ENCODE results near the gene PARVB. TPM values are rescaled to one million over a fixed set of nuclear protein-coding genes. Genes with fewer than 3 reads are reported as not detected.

Gene PARVB
- total RNA-seq, 1 donor from 2014 or later, result 94.6 TPM

DNA sequence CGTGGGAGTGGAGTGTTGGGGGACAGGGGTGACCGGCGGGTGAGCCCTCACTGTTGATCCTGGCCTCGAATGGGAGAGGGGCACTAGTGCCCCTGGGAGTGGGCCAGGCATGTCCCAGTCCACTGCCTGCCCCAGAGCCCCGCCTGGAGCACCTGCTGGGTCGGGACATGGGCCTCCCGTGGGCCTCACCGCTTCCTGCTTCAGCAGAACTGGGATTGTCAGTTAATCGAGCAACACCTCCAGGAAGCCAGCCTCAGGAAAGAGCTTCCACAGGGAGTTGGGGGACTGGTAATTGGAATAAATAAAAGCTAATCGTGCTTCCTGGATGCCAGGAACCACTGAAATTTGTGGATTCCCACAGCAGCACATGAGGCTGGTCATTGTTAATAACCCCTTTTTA lies 43.8 kb downstream of the PARVB start:
- no peak overlapping the region for H3K4me3 ChIP-seq (ENCODE audit: low read depth, low read length)
- no peaks in the 10 kb centered on the region for H3K27me3 ChIP-seq (ENCODE audit: control insufficient read depth, insufficient read depth, low read length)
- H3K36me3 ChIP-seq (ENCODE audit: control insufficient read depth, insufficient read depth, low read length), result no peaks in the 10 kb centered on the region
- DNase-seq (ENCODE audit: low read depth), result no peak
- TF ChIP-seq, protein P1, sequence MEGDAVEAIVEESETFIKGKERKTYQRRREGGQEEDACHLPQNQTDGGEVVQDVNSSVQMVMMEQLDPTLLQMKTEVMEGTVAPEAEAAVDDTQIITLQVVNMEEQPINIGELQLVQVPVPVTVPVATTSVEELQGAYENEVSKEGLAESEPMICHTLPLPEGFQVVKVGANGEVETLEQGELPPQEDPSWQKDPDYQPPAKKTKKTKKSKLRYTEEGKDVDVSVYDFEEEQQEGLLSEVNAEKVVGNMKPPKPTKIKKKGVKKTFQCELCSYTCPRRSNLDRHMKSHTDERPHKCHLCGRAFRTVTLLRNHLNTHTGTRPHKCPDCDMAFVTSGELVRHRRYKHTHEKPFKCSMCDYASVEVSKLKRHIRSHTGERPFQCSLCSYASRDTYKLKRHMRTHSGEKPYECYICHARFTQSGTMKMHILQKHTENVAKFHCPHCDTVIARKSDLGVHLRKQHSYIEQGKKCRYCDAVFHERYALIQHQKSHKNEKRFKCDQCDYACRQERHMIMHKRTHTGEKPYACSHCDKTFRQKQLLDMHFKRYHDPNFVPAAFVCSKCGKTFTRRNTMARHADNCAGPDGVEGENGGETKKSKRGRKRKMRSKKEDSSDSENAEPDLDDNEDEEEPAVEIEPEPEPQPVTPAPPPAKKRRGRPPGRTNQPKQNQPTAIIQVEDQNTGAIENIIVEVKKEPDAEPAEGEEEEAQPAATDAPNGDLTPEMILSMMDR (IDR thresholded peaks at IDR 0.05; ENCODE audit: insufficient read depth, low read length, poor library complexity, severe bottlenecking), result no peak

DNA sequence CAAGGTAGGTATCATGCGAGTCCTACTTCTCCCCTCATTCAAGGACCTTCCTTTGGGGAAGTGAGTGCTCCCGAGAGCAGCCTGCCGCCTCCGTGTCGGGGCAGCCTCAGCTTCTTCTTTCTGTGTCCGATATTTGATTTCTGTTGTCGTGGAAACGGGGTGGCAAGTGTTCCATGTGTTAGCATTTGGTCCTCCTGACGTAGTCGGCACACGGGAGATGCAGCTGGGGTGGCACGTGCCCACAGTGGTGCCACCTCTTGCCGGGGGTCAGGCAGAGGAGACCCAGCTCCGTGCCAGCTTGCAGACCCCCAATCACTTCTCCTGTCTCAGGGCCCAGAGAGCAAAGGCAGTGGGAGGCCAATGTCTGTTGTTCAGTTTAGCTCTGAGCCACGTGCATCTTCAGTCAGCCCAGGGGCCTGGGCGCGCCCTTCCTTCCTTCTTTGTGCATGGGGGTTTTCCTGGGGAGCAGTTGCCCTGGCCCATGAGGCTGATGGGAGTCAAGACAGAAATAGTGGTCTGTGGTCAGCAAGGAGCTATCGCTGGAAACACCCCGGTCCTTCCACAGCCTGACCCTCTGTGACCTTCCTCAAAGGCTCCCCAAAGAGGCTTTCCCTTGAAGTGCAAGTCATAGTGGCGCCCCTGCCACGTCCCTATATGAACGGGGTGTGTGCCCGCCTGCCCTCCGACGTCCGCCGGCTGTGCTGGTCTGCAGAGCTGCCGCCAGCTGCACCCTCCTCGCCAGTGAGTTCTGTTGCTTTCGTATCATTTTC lies 44.5 kb downstream of the PARVB start:
- Histone ChIP-seq H3K4me3 (ENCODE audit: low read depth, low read length) (no peak overlapping the region), H3K36me3 (ENCODE audit: control insufficient read depth, insufficient read depth, low read length) (no peaks in the 10 kb centered on the region), H3K27me3 (ENCODE audit: control insufficient read depth, insufficient read depth, low read length) (no peaks in the 10 kb centered on the region)
- DNase-seq (ENCODE audit: low read depth), result no peak
- TF ChIP-seq, protein P1 (IDR thresholded peaks at IDR 0.05; ENCODE audit: insufficient read depth, low read length, poor library complexity, severe bottlenecking), result no peak

DNA sequence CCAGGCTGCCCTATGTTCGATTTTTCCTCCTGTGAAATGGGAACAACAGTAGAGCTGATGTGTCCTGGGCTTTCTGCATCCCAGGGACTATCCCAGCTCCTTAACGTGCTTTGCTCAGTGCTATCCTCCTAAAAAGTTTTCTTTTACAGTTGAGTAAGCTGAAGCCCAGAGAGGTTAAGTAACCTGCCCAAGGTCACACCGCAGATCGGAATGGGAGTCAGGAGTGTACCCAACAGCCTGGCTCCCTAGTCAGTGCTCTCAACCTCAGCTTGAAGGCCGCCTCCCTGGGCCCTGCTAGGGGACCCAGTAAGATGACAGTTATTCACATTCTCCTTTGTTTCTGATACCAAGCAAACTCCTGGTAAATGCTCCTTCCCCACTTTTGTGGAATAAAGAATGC lies 45.9 kb downstream of the PARVB start:
- Histone ChIP-seq H3K27me3 (ENCODE audit: control insufficient read depth, insufficient read depth, low read length) (no peaks in the 10 kb centered on the region), H3K4me3 (ENCODE audit: low read depth, low read length) (no peak overlapping the region), H3K36me3 (ENCODE audit: control insufficient read depth, insufficient read depth, low read length) (no peaks in the 10 kb centered on the region)
- no peak for DNase-seq (ENCODE audit: low read depth)
- TF ChIP-seq, protein P1 (IDR thresholded peaks at IDR 0.05; ENCODE audit: insufficient read depth, low read length, poor library complexity, severe bottlenecking), result no peak

DNA sequence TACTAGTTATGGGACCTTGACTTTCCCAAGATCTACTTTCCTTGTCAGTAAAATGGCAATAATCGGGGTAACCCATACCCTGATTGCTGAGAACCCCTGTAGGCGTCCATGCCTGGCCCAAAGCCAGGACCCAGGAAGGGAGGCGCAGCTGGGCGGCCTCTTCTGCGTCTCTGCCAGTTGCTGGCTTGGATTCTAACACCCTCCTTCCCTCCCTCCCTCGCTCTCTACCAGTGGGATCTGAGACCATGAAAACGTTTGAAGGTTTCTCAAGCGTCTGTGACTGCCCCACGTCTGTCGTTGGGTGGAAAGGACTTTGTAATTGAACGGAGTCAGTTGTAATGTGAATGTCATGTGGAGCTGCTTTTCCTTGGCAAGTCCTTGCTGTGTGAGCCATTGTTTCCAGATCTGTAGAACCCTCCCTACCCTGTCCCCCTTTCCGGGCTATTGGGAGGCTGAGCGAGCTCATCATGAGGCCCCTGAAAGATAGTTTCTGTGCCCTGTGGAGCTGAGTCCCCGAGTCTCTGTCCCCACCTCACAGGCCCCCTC lies 47.8 kb downstream of the PARVB start:
- TF ChIP-seq, protein P1 (IDR thresholded peaks at IDR 0.05; ENCODE audit: insufficient read depth, low read length, poor library complexity, severe bottlenecking), result no peak
- Histone ChIP-seq H3K36me3 (ENCODE audit: control insufficient read depth, insufficient read depth, low read length) (no peaks in the 10 kb centered on the region), H3K4me3 (ENCODE audit: low read depth, low read length) (no peak overlapping the region), H3K27me3 (ENCODE audit: control insufficient read depth, insufficient read depth, low read length) (no peaks in the 10 kb centered on the region)
- DNase-seq (ENCODE audit: low read depth), result no peak

DNA sequence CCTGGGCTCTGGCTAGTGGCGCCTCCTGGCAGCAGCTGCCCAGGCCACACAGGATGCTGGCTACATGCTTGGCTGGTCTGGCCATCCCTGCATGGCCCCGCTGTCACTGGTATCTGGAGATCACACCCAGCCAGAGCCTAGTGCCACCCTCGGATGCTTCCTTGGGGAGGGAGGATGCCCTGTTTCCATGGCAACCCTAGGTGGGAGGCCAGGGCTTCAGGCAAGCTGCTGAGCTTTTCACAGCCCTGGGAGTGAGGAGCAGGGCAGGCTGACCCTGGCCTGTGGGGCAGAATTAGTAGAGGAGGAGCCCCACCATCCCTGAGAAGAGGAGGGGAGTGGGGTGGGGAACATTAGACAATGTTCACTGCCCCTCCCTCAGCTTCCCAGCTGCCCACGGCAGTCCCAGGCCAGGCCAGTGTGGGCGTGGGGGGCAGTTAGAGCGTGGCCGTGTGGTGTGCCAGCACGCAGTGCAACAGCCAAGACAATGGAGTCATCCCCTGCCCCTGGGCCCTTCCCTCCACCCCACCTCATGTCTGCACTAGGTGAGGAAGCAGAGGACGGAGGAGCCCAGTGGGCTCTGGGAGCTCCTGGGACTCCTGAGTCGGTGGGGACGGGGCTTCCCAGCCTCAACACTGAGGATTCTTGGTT lies 50.4 kb downstream of the PARVB start:
- Histone ChIP-seq H3K4me3 (ENCODE audit: low read depth, low read length) (no peak overlapping the region), H3K27me3 (ENCODE audit: control insufficient read depth, insufficient read depth, low read length) (no peaks in the 10 kb centered on the region), H3K36me3 (ENCODE audit: control insufficient read depth, insufficient read depth, low read length) (no peaks in the 10 kb centered on the region)
- no peak for DNase-seq (ENCODE audit: low read depth)
- TF ChIP-seq, protein P1 (IDR thresholded peaks at IDR 0.05; ENCODE audit: insufficient read depth, low read length, poor library complexity, severe bottlenecking), result no peak
